HepG2 (cell line): ENCODE measurements around the gene CTNNBL1. TPM values are rescaled to one million over a fixed set of nuclear protein-coding genes. Genes with fewer than 3 reads are reported as not detected.

Source experiments
- AGO1 ChIP-seq: fragments of 200-400 bp; formaldehyde crosslinking; IDR thresholded peaks from 2 replicates; pipeline ENCODE4 v1.6.1; 2017; ENCODE audit warnings: mild to moderate bottlenecking, low read depth, low read length, moderate library complexity; ENCODE audit not compliant: poor library complexity, severe bottlenecking
- ARNT2 ChIP-seq: sonication (generic); formaldehyde crosslinking; IDR thresholded peaks from 2 replicates; pipeline ENCODE4 v1.8.0; 2022; ENCODE audit warnings: mild to moderate bottlenecking, low read depth, missing genetic modification reagents, moderate library complexity
- BHLHE40 ChIP-seq: IDR thresholded peaks from 2 replicates; pipeline ENCODE4 v1.6.1; 2011; ENCODE audit warnings: low read length, improper control_type of control experiment
- EEA1 ChIP-seq: sonication (generic); formaldehyde crosslinking; IDR thresholded peaks from 2 replicates; pipeline ENCODE4 v1.5.1; 2020; ENCODE audit warnings: mild to moderate bottlenecking, missing genetic modification reagents, borderline replicate concordance
- FOXO1 ChIP-seq: sonication (generic); formaldehyde crosslinking; IDR thresholded peaks from 2 replicates; pipeline ENCODE4 v1.4.0; 2020; ENCODE audit warnings: missing genetic modification reagents
- GFI1 ChIP-seq: sonication (generic); formaldehyde crosslinking; IDR thresholded peaks from 2 replicates; pipeline ENCODE4 v1.5.0; 2020; ENCODE audit warnings: missing genetic modification reagents, mild to moderate bottlenecking, borderline replicate concordance
- HES4 ChIP-seq: sonication (generic); formaldehyde crosslinking; IDR thresholded peaks from 2 replicates; pipeline ENCODE4 v1.9.0; 2021; ENCODE audit warnings: mild to moderate bottlenecking, missing genetic modification reagents, borderline replicate concordance
- HOXA3 ChIP-seq: sonication (generic); formaldehyde crosslinking; IDR thresholded peaks from 2 replicates; pipeline ENCODE4 v1.5.0; 2020; ENCODE audit warnings: missing genetic modification reagents
- KLF9 ChIP-seq: IDR thresholded peaks from 2 replicates; pipeline ENCODE4 v1.6.1; 2016; ENCODE audit warnings: low read depth
- RFXANK ChIP-seq: IDR thresholded peaks from 2 replicates; pipeline ENCODE4 v1.6.1; 2016
- SP4 ChIP-seq: sonication (generic); formaldehyde crosslinking; IDR thresholded peaks from 2 replicates; pipeline ENCODE4 v1.8.1; 2023; ENCODE audit warnings: mild to moderate bottlenecking, missing genetic modification reagents
- TEAD2 ChIP-seq: sonication (generic); formaldehyde crosslinking; IDR thresholded peaks from 2 replicates; pipeline ENCODE4 v1.9.0; 2021; ENCODE audit warnings: missing genetic modification reagents
- ZFAT ChIP-seq: sonication (generic); formaldehyde crosslinking; conservative IDR thresholded peaks from 2 replicates; pipeline ENCODE4 v1.8.1; 2023; ENCODE audit warnings: missing genetic modification reagents, inconsistent platforms
- ZFY ChIP-seq: sonication (generic); formaldehyde crosslinking; IDR thresholded peaks from 2 replicates; pipeline ENCODE4 v1.4.0; 2020; ENCODE audit warnings: missing genetic modification reagents
- ZNF10 ChIP-seq: sonication (generic); formaldehyde crosslinking; IDR thresholded peaks from 2 replicates; pipeline ENCODE4 v1.4.0; 2020; ENCODE audit warnings: mild to moderate bottlenecking, low read depth, missing genetic modification reagents, borderline replicate concordance
- ZNF143 ChIP-seq: sonication (generic); formaldehyde crosslinking; IDR thresholded peaks from 2 replicates; pipeline ENCODE4 v1.4.0; 2020; ENCODE audit warnings: missing genetic modification reagents
- ZNF230 ChIP-seq: sonication (generic); formaldehyde crosslinking; IDR thresholded peaks from 2 replicates; pipeline ENCODE4 v1.4.0; 2020; ENCODE audit warnings: mild to moderate bottlenecking, missing genetic modification reagents
- ZNF264 ChIP-seq: sonication (generic); formaldehyde crosslinking; IDR thresholded peaks from 2 replicates; pipeline ENCODE4 v1.4.0; 2020; ENCODE audit warnings: missing genetic modification reagents
- ZNF607 ChIP-seq: sonication (generic); formaldehyde crosslinking; IDR thresholded peaks from 2 replicates; pipeline ENCODE4 v1.5.1; 2020; ENCODE audit warnings: missing genetic modification reagents, mild to moderate bottlenecking, borderline replicate concordance
- ZNF747 ChIP-seq: sonication (generic); formaldehyde crosslinking; IDR thresholded peaks from 2 replicates; pipeline ENCODE4 v1.8.1; 2023; ENCODE audit warnings: missing genetic modification reagents, mild to moderate bottlenecking, borderline replicate concordance
- polyA plus RNA-seq, 8 experiments: library from polyadenylated mRNA; depleted of rRNA in 3 of 8; stranded (reverse) in 7 of 8; unstranded in 1 of 8; fragments of >200 nt; fragmentation: Illumina TruSeq in 4 of 8; extraction: Trizol in 4 of 8; gene quantifications; 2 replicates each; pipeline versions ENCODE4 v1.2.1 to v1.2.3, GENCODE V29; 2011 to 2016; ENCODE audit warnings: low read depth in 4 of 8, missing spikeins in 1 of 8, mixed read lengths in 1 of 8; ENCODE audit not compliant: insufficient read depth in 1 of 8
- total RNA-seq, 5 experiments: library from RNA; depleted of rRNA; stranded (reverse); fragments of >200 nt; fragmentation: Illumina TruSeq; extraction: Trizol; gene quantifications; 2 replicates each; pipeline ENCODE4 v1.2.3, GENCODE V29; 2016; ENCODE audit warnings: low read depth in 1 of 5
- TF ChIP-seq, protein P1 (sequence below): sonication (generic); formaldehyde crosslinking; IDR thresholded peaks from 2 replicates; pipeline ENCODE4 v1.4.0; 2020; ENCODE audit warnings: mild to moderate bottlenecking, missing genetic modification reagents
- TF ChIP-seq, protein P2 (sequence below): sonication (generic); formaldehyde crosslinking; IDR thresholded peaks from 2 replicates; pipeline ENCODE4 v1.5.0; 2020; ENCODE audit warnings: mild to moderate bottlenecking, missing genetic modification reagents, moderate library complexity
- TF ChIP-seq, protein P3 (sequence below): sonication (generic); formaldehyde crosslinking; conservative IDR thresholded peaks from 2 replicates; pipeline ENCODE4 v1.8.0; 2022; ENCODE audit warnings: missing genetic modification reagents

Gene CTNNBL1
- total and polyA plus RNA-seq, 2 of the 13 experiments (the other 11 are each of a cell fraction or from before 2014, with no cell fraction given) = 49.3 to 94.6 TPM

DNA sequence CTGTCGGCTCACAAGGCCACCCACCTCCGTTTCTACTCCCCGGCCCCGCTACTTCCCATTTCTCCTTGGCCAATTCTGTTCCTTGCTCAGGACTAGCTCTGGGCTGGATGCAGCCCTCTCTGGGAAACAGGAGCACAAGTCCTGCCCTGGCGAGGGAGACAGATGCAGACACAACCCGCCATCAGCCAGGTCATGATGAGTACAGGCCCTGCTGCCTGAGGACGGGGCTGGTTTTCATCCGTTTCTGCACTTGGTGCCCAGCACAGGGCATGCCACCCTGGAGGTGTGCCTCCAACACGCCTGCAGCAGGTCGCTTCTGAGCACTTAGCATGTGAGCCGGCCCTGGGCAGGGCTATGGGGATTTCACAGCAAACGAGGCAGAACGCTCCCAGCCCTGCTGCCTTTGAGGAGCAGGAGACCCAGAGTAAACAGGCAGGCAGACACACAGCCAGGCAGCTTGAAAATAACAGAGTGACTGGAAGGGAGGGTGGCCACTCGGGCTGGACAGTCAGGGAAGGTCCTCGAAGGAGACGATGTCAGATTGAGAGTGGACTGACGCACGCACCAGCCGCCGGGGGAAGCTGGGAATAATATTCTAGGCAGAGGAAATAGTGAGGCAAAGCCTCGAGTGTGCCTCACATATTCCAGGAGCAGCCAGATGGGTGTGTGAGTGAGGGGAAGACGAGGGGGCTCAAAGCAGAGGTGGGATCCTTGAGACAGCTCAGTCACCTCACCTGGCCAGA, 187.9 kb downstream of the CTNNBL1 start (continued):
- TF ChIP-seq, protein P1, sequence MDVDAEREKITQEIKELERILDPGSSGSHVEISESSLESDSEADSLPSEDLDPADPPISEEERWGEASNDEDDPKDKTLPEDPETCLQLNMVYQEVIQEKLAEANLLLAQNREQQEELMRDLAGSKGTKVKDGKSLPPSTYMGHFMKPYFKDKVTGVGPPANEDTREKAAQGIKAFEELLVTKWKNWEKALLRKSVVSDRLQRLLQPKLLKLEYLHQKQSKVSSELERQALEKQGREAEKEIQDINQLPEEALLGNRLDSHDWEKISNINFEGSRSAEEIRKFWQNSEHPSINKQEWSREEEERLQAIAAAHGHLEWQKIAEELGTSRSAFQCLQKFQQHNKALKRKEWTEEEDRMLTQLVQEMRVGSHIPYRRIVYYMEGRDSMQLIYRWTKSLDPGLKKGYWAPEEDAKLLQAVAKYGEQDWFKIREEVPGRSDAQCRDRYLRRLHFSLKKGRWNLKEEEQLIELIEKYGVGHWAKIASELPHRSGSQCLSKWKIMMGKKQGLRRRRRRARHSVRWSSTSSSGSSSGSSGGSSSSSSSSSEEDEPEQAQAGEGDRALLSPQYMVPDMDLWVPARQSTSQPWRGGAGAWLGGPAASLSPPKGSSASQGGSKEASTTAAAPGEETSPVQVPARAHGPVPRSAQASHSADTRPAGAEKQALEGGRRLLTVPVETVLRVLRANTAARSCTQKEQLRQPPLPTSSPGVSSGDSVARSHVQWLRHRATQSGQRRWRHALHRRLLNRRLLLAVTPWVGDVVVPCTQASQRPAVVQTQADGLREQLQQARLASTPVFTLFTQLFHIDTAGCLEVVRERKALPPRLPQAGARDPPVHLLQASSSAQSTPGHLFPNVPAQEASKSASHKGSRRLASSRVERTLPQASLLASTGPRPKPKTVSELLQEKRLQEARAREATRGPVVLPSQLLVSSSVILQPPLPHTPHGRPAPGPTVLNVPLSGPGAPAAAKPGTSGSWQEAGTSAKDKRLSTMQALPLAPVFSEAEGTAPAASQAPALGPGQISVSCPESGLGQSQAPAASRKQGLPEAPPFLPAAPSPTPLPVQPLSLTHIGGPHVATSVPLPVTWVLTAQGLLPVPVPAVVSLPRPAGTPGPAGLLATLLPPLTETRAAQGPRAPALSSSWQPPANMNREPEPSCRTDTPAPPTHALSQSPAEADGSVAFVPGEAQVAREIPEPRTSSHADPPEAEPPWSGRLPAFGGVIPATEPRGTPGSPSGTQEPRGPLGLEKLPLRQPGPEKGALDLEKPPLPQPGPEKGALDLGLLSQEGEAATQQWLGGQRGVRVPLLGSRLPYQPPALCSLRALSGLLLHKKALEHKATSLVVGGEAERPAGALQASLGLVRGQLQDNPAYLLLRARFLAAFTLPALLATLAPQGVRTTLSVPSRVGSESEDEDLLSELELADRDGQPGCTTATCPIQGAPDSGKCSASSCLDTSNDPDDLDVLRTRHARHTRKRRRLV = no peak
- TF ChIP-seq HOXA3 = no peak
- no peak for TF ChIP-seq ZNF10
- 0 out of 2 replicates have a peak, but pooled peaks have one; percentile 5 for TF ChIP-seq ZNF747 (CRISPR knock-in tag)
- no peak for TF ChIP-seq RFXANK (CRISPR knock-in tag)
- no peak for TF ChIP-seq ZFY
- no peak for TF ChIP-seq AGO1
- TF ChIP-seq, protein P2, sequence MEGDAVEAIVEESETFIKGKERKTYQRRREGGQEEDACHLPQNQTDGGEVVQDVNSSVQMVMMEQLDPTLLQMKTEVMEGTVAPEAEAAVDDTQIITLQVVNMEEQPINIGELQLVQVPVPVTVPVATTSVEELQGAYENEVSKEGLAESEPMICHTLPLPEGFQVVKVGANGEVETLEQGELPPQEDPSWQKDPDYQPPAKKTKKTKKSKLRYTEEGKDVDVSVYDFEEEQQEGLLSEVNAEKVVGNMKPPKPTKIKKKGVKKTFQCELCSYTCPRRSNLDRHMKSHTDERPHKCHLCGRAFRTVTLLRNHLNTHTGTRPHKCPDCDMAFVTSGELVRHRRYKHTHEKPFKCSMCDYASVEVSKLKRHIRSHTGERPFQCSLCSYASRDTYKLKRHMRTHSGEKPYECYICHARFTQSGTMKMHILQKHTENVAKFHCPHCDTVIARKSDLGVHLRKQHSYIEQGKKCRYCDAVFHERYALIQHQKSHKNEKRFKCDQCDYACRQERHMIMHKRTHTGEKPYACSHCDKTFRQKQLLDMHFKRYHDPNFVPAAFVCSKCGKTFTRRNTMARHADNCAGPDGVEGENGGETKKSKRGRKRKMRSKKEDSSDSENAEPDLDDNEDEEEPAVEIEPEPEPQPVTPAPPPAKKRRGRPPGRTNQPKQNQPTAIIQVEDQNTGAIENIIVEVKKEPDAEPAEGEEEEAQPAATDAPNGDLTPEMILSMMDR = no peak
- TF ChIP-seq, protein P3, sequence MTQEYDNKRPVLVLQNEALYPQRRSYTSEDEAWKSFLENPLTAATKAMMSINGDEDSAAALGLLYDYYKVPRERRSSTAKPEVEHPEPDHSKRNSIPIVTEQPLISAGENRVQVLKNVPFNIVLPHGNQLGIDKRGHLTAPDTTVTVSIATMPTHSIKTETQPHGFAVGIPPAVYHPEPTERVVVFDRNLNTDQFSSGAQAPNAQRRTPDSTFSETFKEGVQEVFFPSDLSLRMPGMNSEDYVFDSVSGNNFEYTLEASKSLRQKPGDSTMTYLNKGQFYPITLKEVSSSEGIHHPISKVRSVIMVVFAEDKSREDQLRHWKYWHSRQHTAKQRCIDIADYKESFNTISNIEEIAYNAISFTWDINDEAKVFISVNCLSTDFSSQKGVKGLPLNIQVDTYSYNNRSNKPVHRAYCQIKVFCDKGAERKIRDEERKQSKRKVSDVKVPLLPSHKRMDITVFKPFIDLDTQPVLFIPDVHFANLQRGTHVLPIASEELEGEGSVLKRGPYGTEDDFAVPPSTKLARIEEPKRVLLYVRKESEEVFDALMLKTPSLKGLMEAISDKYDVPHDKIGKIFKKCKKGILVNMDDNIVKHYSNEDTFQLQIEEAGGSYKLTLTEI (CRISPR knock-in tag) = no peak
- TF ChIP-seq HES4 (CRISPR knock-in tag) = no peak
- TF ChIP-seq TEAD2 = no peak
- no peak for TF ChIP-seq ZNF264 (CRISPR knock-in tag)
- TF ChIP-seq EEA1 (CRISPR knock-in tag) = no peak
- TF ChIP-seq ZNF230 = 0 out of 2 replicates have a peak, but pooled peaks have one; percentile 66
- TF ChIP-seq FOXO1 = no peak; the same call in 1 of the 2 replicates
- TF ChIP-seq BHLHE40 = no peak
- TF ChIP-seq ARNT2 = no peak
- no peak for TF ChIP-seq KLF9
- no peak; the same call in 1 of the 2 replicates for TF ChIP-seq ZNF607 (CRISPR knock-in tag)
- TF ChIP-seq ZNF143 (CRISPR knock-in tag) = no peak
- TF ChIP-seq ZFAT (CRISPR knock-in tag) = no peak
- TF ChIP-seq SP4 = no peak
- no peak for TF ChIP-seq GFI1 (CRISPR knock-in tag)
